ENCODE results near the gene CCDC142.

GRCh38 chr2:74481961-74482800, 617 bp downstream of the CCDC142 start:
- TF ChIP-seq EP300 (IDR thresholded peaks at IDR 0.05) (no peak), POLR2A (IDR thresholded peaks at IDR 0.05) (no peak), CTCF (IDR thresholded peaks at IDR 0.05) (no peak)
